BE2C (cell line): ENCODE results near the gene SLC15A1.

Source experiments
- DNase-seq: peaks from one replicate; pipeline ENCODE4 v3.0.0-alpha.2; 2020
- H3K27me3 ChIP-seq: fragments of 250-450 bp; sonication (Bioruptor Pico); 2 replicates; pipeline ENCODE4 v1.5.1; 2020; ENCODE audit warnings: mild to moderate bottlenecking
- H3K36me3 ChIP-seq: fragments of 250-450 bp; sonication (Bioruptor Pico); 2 replicates; pipeline ENCODE4 v1.5.1; 2020; ENCODE audit warnings: mild to moderate bottlenecking
- H3K4me1 ChIP-seq: fragments of 250-450 bp; sonication (Bioruptor Pico); 2 replicates; pipeline ENCODE4 v1.5.1; 2020
- H3K4me3 ChIP-seq: 2 replicates; pipeline ENCODE4 v1.5.1; 2011; ENCODE audit warnings: low read depth, low read length
- H3K9me3 ChIP-seq: fragments of 250-450 bp; sonication (Bioruptor Pico); 2 replicates; pipeline ENCODE4 v1.5.1; 2020
- CTCF ChIP-seq: IDR thresholded peaks from 2 replicates; pipeline ENCODE4 v1.5.1; 2012; ENCODE audit warnings: mild to moderate bottlenecking, low read depth, low read length

The SLC15A1 gene

GRCh38 chr13:98685146-98685545 is 67.3 kb downstream of the SLC15A1 start:
- Histone ChIP-seq H3K4me1 (peaks cover 5% of the 10 kb centered on the region; the same call in 1 of the 2 replicates), H3K4me3 (no peak overlapping the region), H3K27me3 (no peaks in the 10 kb centered on the region), H3K9me3 (no peaks in the 10 kb centered on the region), H3K36me3 (no peaks in the 10 kb centered on the region)
- DNase-seq = no peak
- TF ChIP-seq CTCF = no peak

- DNase-seq = no peak
- Histone ChIP-seq H3K4me1 (peaks cover 7% of the 10 kb centered on the region; the same call in 1 of the 2 replicates), H3K4me3 (no peak overlapping the region), H3K9me3 (no peaks in the 10 kb centered on the region), H3K27me3 (no peaks in the 10 kb centered on the region), H3K36me3 (no peaks in the 10 kb centered on the region)
- no peak for TF ChIP-seq CTCF
Measured at GRCh38 chr13:98681049-98681448, 71.4 kb downstream of the SLC15A1 start.

DNA sequence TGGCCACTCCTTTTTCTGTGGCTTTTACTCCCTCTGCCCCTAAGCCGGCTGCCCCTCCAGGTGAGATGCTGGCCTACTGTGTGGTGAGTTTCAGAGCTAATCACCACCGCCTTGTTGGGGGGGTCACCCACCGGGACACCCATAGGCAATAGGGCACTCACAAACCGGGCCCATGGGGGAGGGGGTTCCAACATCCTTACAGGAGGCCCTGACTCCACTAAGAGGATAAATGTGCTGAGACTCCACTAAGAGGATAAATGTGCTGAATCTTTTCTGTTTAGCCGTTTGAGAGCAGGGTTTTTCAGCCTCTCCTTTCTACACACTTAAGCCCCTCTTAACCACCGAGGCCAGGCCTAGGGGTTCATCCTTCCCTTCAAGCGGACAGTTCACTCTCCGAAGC is 73.7 kb downstream of the SLC15A1 start:
- Histone ChIP-seq H3K9me3 (no peaks in the 10 kb centered on the region), H3K4me3 (no peak overlapping the region), H3K27me3 (no peaks in the 10 kb centered on the region), H3K36me3 (no peaks in the 10 kb centered on the region), H3K4me1 (peaks cover 2% of the 10 kb centered on the region; the same call in 1 of the 2 replicates)
- no peak for DNase-seq
- TF ChIP-seq CTCF = no peak

- Histone ChIP-seq H3K4me3 (no peak overlapping the region), H3K27me3 (no peaks in the 10 kb centered on the region), H3K4me1 (peaks cover 2% of the 10 kb centered on the region; the same call in 1 of the 2 replicates), H3K9me3 (no peaks in the 10 kb centered on the region), H3K36me3 (no peaks in the 10 kb centered on the region)
- DNase-seq = no peak
- no peak for TF ChIP-seq CTCF
Measured at GRCh38 chr13:98677398-98677797, 75.1 kb downstream of the SLC15A1 start.

- no peak for TF ChIP-seq CTCF
- DNase-seq = peak; percentile 42
- H3K9me3 ChIP-seq = no peaks in the 10 kb centered on the region
Measured at GRCh38 chr13:98676239-98676638, 76.2 kb downstream of the SLC15A1 start.

GRCh38 chr13:98675837-98676236 is 76.6 kb downstream of the SLC15A1 start:
- H3K4me1 ChIP-seq = peaks cover 2% of the 10 kb centered on the region; the same call in 1 of the 2 replicates
- no peak for DNase-seq
- no peaks in the 10 kb centered on the region for H3K36me3 ChIP-seq
- no peak overlapping the region for H3K4me3 ChIP-seq
- no peaks in the 10 kb centered on the region for H3K9me3 ChIP-seq
- no peaks in the 10 kb centered on the region for H3K27me3 ChIP-seq
- TF ChIP-seq CTCF = no peak

More at GRCh38 chr13:98676239-98676638, 76.2 kb downstream of the SLC15A1 start:
- no peaks in the 10 kb centered on the region for H3K36me3 ChIP-seq
- H3K4me1 ChIP-seq = peaks cover 2% of the 10 kb centered on the region; the same call in 1 of the 2 replicates
- H3K4me3 ChIP-seq = no peak overlapping the region
- no peaks in the 10 kb centered on the region for H3K27me3 ChIP-seq
